Retina (tissue), 1 donor: ENCODE results near the gene TCAP.
"Not testable (repeated sequence)": the region's sequence is repeated elsewhere in the genome, so short reads cannot be mapped to it uniquely, and the experiment has no call there.

ENCODE experiments used
- DNase-seq: peaks from one replicate; pipeline ENCODE4 v3.0.0-alpha.2; 2016

The TCAP gene

DNA sequence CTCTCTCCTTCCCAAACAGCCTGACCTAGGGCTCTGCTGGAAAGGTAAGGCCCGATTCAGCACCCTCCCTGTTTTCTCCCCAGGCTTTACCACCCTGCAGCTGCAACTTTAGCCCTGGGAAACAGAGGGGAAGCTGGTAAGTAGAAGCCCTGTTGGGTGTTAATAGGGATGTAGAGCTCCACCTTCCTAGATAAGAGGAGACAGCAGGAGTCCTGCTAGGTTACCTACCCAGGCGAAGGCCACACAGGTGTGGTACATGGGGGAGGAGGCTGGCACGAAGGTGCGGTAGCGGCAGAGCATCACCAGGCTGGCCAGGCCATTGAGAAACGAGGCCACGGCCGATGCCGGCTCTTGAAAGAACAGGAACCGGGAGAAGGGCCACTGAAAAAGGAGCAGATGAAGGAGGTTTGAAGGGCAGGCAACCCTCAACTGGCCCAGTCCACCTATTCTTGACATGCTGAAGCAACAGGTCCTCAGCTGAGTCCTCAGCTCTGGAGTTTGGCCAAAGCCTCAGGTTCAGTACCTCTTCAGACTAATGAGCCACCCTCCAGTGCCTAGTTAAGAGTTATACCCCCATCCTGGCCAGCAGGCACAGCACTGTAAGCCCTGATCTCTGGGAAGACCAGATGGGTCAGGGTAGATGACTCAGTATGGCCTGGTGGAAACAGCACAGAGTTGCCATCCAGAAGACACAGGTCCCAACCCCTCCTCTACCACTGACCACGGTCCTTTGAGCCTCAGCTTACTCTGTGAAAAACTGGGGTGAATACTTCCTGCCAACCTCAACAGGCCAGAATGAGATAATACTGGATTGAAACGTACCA lies 19.4 kb downstream of the TCAP start:
- DNase-seq = no peak

DNA sequence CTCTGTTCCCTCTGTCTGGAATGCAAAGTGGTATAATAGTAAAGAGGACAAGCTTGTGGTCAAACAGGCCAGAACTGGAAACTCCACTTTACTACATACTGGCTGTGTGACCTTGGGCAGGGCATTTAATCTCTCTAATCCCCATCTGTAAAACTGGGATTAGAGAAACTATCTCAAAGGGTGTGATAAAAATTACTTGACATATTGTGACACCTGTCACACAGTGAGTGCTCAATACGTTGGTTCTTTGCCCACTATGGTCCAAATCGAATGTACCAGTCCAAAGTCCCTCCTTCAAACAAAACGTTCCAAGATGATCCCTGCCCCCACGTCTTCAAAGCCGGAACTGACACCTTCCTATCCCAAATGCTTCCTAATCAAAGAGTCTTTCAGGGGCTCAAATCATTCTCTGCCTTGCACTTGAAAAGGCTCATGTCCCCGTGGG lies 22.0 kb downstream of the TCAP start:
- DNase-seq = no peak

DNA sequence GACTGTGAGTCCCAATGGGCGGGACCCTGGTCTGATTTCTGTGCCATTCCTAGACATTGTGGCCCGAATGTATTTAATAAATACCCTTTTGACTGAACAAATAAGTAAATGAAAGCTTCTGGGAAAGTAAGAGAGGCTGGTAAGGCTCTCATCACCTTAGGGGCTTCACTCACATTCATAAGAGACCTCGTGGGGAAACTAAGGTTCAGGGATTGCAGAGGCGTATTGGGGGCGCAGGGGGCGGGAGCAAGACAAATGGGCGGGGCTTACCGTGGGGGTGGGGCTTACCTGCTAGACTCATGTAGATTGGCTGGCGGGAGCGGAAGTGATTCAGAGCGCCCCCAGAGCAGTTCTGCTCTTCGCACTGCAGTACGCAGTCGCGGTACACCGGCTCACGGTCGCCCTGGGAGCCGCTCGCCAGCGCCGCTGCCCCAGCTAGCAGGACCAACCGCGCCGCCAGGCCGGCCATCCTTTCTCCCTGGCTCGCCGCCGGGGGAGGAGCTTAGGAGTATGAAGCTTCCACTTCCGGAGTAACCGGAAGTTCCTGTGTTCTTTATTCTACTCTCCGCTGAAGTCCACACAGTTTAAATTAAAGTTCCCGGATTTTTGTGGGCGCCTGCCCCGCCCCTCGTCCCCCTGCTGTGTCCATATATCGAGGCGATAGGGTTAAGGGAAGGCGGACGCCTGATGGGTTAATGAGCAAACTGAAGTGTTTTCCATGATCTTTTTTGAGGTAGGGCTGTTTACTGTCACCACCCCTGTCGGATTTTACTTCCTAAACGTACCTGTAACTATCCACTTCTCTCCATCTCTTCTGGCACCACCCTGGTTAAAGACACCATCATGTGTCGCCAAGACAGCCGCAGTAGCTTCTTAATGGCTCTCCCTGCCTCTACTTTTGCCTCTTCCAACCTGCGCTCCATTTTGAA lies 22.7 kb downstream of the TCAP start, which contains the start of gene PGAP3:
Gene PGAP3 (minus strand): TSS at position 512 of the 929 bp plus-strand sequence. CDS start 43 bp downstream, at position 469.
- DNase-seq = peak; percentile 98

DNA sequence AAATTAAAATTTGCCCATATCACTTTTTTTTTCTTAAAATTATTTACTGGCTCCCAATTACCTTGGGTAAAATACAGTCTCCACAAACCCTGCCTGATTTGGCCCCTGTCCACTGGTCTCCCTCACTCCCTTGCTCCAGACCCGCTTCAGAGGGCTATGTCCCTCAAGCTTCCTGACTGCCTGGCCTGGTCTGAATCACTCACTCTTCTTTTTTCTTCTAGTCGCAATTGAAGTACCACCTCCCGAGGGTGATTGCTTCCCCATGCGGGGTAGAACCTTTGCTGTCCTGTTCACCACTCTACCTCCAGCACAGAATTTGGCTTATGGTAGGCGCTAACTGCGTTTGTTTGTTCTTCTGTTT lies 23.3 kb downstream of the TCAP start:
- DNase-seq = no peak

DNA sequence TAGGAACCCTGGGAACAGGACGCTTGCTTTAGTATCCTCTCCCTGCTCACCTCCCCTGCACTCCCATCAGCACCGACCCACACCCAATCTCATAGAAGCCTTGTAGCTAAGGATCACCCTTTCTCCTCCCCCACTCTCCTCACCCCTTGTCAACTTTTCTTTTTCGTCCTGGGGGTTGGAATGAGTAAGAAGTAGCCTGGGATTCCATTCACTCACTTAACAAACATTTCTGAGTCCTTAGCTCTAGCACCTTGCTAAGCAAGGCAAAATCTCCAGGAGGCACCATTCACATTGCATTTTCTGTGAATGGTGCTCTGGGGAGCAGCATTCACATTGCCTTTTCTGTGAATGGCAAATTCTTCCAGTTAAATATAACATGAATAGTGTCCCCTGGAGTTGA lies 23.8 kb downstream of the TCAP start:
- DNase-seq = no peak

DNA sequence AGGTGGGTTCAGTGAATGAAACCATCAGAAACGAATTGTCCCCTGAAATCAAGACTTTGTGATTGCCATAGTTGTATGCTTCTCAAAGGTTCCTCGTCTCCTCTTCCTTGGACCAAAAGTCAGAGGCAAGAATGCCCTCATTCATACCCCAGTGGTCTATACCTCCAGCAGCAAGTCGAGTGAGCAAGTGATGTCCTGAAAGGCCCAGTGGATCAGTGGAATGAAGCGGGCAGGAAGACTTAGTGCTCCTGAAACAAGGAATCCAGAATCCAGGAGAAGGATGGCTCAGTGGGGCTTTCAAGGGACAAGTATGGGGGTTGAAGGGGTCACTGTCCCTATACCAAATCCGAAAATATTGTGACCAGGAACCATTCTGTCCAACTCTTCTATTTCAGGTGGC lies 29.4 kb downstream of the TCAP start:
- DNase-seq = no peak

DNA sequence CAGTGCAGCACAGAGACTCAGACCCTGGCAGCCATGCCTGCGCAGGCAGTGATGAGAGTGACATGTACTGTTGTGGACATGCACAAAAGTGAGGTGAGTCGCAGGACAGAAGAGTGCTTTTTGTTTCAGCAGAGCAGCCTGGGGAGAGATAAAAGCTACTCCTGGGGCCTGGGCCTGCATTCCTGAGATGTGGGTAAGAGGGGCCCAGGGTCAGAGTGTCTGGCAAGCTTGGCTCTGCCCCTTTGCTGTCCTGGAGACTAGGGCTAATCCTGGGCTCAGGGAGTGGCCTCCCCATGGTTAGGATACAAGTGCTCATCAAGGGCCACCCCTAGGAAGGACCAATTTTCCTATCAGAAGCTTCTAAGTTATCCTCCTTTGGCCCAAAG lies 29.9 kb downstream of the TCAP start:
- DNase-seq = no peak

DNA sequence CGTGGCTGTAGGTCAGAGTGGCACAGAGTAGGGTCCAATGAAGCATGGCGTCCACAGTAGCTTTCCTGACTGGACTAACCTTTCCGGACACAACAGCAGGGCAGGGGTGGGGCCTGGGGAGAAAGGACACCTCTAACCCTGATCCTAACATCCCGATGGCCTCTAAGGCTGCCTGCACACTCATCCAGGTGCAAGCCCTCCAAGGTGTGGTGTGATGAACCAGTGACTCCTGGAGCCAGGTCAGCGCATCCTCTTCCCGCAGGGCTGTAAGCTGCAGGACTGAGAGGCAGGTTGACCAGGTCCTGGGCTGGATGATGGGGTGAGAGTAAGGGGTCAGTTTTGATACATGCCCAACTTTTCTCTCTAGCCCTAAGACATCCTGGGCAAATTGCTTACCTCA lies 31.6 kb downstream of the TCAP start:
- no peak for DNase-seq

DNA sequence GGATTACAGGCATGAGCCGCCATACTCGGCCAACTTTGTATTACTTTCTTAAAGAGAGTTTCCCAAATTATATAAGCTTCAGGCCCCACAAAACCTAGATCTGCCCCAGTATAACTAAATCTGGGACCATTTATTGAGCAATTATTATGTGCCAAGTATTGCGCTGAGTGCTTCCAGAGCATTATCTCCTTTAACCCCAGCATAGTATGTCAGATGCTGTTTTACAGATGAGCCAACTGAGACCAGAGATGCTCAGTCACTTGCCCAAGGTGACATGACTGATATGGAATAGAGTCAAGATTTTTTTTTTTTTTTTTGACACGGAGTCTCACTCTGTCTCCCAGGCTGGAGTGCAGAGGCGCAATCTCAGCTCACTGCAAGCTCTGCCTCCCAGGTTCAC lies 32.8 kb downstream of the TCAP start:
- DNase-seq = no peak

DNA sequence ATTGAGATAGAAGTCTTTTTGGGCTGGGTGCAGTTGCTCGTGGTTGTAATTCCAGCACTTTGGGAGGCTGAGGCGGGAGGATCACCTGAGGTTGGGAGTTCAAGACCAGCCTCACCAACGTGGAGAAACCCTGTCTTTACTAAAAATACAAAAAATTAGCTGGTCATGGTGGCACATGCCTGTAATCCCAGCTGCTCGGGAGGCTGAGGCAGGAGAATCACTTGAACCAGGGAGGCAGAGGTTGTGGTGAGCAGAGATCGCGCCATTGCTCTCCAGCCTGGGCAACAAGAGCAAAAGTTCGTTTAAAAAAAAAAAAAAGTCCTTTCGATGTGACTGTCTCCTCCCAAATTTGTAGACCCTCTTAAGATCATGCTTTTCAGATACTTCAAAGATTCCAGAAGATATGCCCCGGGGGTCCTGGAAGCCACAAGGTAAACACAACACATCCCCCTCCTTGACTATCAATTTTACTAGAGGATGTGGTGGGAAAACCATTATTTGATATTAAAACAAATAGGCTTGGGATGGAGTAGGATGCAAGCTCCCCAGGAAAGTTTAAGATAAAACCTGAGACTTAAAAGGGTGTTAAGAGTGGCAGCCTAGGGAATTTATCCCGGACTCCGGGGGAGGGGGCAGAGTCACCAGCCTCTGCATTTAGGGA lies 34.1 kb downstream of the TCAP start:
- not testable (repeated sequence) for DNase-seq

DNA sequence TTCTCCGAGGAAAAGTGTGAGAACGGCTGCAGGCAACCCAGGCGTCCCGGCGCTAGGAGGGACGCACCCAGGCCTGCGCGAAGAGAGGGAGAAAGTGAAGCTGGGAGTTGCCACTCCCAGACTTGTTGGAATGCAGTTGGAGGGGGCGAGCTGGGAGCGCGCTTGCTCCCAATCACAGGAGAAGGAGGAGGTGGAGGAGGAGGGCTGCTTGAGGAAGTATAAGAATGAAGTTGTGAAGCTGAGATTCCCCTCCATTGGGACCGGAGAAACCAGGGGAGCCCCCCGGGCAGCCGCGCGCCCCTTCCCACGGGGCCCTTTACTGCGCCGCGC lies 34.6 kb downstream of the TCAP start, which contains the start of gene ERBB2:
Gene ERBB2 (plus strand): TSS at position 247 of the 330 bp plus-strand sequence. CDS start 175 bp downstream, outside the sequence.
- peak; percentile 67 for DNase-seq

DNA sequence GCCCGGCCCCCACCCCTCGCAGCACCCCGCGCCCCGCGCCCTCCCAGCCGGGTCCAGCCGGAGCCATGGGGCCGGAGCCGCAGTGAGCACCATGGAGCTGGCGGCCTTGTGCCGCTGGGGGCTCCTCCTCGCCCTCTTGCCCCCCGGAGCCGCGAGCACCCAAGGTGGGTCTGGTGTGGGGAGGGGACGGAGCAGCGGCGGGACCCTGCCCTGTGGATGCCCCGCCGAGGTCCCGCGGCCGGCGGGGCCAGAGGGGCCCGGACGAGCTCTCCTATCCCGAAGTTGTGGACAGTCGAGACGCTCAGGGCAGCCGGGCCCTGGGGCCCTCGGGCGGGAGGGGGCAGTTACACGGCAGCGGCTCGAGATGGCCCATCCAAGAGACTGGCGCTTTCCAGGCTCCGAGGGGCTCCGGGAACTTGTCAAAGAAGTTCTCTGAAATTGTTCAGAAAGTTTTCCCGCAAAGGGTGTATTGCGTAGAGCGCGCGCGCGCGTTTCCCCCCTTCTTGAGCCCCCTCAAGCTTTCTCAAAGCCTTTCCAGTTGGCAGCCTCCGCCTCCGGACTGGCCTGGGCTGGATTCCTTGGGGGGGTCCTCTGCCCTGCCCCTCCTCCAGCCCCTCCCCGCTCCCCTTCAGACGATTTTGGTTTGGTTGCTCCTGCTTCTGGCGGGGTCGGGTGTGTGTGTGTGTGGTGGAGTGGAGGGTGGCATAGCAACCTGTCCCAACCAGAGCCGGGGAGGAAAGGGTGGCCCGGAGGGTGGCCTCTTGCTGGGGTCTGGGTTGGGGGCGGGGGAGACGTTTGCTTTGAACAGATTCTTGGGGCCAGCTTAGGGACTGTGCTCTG lies 35.2 kb downstream of the TCAP start:
- DNase-seq = peak; percentile 70

DNA sequence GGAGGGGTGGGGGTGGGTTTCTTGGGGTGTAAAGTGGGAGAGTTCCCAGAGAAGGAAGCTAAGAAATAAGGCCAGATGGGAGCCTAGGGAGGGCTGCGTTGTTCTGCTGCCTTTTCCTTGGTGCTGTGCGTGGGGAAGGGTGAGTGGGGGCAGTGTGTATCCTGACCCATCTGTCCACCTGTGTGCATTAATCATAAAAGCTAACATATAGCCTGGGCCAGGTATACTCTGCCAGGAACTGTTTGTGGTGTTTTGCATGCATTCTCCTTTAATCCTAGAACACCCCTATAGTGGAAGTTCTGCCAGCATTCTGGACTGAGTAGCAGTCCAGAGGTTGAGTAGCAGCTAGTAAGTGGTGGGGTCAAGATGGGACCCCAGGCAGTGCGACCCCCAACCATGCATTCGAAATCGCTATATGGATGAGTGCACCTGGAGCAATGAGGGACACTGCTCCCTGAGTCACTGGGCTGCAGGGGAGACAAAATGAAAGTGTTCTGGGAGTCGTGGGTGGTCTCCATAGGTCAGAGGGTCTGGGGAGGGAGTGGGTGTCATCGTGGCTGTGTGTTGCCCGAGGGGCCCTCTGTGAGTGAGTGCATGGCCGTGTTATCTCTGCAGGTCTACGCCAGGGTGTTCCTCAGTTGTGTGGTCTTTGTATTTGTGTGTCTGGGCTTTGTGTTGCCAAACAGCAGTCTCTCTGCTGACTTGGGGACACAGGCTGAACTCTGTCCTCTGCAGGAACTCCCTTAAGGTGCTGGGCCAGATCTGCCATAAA lies 36.0 kb downstream of the TCAP start:
- DNase-seq = peak; percentile 32

DNA sequence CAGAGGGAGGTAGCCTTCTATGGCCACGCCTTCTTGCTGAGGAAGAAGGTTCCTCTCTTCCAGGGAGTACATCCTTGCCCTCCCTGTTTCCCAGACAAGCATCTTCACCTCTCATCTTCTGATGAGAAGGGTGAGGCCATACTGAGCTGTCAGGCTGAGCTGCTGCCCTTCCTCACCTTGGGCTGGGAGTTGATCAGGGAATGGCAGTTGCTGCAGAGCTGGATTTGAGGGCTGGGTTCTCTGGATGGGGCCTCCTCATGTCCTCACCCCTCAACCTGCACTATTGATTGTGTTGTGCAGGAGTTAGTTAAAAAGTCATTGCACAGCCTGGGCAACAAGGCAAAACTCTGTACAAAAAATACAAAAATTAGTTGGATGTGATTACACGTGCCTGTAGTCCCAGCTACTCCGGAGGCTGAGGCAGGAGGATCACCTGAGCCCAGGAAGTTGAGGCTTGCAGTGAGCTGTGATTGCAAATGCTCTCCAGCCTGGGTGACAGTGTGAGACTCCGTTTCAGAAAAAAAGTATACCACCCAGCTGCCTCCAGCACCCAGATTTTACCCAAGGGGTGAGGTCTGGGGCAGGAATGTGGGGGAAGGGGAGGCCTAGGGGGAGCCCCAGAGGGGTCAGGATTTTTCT lies 36.8 kb downstream of the TCAP start:
- no peak for DNase-seq

DNA sequence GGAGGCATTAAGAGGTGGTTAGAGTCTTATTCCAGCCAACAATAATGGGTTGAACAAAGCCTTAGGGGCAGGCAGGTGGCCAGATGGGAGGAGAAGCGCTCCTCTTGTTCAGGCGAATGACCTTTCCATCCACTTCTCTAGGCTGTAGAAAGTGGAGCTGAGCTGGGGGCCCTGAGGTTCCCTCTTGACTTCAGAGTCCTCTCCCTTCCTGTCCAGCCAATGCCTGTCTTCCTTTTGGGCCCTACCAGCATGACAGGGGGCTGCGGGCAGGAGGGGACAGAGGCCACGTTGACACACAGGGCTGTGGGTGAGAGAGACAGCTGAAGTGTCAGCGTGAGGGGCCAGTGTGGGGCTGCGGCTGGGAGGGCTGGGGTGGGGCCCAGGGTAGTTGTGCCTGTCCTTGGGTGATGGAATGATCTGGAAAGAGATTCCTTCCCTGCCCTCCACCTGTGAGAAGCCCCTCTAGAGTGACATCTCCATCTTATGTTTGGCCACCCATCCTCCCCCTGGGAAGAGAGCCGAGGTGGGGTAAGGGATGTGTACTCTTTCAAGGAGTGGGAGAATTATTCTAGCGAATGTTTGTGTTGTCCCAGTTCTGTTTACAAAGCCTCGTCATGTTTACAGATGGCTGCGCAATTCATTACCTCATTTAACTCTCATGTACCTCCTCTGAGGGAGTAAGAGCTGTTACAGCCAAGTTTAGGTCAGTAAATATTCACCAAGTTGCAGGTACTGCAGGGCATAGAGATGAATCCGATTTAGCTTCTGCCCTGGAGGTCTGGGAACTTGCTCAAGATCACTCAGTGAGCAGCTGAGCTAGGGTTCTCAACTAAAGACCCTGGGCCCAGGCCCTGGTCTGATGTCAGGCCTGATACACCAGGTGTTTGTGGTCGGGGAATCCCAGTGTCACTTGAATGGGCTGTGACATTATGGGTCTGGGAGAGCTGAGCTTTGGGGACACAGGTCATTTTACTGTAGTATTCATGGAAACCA lies 38.0 kb downstream of the TCAP start:
- DNase-seq = no peak

DNA sequence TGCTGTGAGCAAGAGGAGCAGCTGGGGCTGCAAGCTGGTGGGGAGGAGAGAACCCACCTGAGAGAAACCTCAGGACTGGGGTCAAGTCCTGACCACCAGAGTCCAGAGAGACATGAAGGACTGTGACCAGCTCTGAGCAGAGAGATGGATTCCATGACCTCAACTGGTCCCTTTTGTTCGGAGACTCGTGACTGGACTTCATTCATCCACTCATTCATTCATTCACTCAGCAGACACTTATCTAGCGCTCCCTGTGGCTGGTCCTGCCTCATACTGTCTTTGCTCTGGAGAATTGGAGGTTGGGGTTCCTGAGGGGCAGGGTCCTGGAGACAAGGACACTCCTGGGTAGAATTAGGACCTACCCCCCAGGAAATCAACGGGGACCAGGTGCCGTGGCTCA lies 38.8 kb downstream of the TCAP start:
- DNase-seq = no peak

DNA sequence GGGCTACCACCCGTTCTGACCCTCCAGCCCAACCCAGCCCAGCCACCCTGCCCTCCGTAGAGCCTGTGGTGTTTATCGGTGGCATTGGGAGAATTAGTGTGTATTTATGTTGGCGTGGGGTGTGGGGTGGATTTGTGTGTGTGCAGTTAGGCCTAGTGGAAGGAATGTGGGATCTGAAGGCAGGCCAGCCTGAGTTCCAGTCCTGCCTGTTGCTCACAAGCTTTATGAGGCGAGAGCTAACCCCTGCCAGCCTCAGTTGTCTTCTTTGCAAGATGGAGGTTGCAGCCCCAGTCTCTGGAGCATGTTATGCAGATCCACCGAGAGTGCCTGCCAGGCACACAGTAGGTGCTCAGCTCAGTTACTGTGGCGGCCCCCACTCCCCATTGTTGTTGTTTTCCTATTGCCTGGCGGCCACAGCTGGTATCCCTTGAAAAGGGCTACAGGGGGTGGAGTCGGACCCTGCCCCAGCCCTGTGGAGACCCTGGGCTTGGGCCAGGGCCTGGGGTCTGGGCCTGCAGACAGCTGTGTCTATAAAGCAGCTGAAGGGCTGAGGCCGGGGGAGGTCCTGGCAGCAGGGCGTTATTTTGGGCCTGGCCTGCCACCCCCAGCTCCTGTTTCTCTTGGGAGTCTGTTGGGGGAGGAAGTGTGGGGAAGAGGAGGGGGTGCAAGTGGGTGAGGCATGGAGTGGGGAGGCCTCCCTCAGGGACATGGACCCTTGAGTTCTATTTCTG lies 39.8 kb downstream of the TCAP start:
- no peak for DNase-seq

DNA sequence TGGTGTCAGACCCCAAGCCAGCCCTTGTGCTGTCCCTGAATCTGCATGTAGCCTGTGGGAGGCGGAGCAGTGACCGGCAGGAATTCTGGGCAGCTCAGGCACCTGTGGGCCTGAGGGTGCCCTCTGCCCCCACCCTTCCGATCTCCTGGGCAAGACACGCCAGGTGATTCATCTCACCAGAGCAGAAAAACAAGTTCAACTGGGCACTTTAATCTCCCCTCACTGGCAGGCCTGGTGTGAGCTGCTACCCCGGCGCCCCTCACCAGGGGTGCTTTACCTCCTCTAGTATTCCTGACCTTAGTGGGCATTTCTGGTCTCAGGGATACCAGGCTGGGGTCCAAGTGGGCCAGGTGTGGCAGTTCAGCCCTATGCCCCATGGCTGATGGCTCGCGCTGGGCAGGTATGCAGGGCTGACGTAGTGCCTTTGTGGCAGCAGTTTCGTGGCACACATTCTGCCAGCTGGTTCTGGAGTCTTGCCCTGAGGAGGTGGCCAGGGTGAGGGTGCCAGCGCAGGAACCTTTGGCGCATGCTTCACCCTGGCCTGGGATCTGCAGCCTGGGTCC lies 40.7 kb downstream of the TCAP start:
- no peak for DNase-seq

DNA sequence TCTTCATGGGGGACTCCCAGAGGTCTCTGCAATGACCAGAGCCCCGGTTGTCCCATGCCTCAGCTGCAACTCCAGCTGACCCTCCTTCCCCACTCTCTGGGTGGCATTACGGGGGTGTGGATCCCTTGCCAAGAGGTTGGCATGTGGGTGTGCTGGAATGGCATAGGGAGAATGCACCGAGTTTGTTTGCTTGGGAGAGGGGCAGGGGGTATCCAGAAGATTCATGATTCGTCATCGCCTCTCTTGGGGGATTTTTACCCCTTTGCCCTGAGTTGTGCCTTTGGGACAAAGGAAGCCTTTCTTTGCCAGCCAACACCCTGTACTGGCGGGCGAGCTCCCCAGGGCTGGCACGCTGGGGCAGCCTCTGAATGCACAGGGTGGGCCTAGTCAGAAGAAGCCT lies 41.2 kb downstream of the TCAP start:
- no peak for DNase-seq
